Activated T-helper 1 cell treated with anti-CD3 and anti-CD28 coated beads, Interleukin-12 subunit alpha, Interleukin-12 subunit beta, Interleukin-2, Interleukin-4 antibody, amounts not matched to agents 30 ng/mL and 10 ng/mL and 1 ng/mL, durations not matched to agents 14 hours and 24 hours and 36 hours (primary cell): ENCODE data around the gene HNRNPLL. TPM values are rescaled to one million over a fixed set of nuclear protein-coding genes. Genes with fewer than 3 reads are reported as not detected.

Experiments
- DNase-seq: peaks from one replicate; pipeline ENCODE4 v3.0.0; 2021; ENCODE audit warnings: low spot score
- H3K27ac Mint-ChIP-seq: one replicate; pipeline ENCODE4 v1.8.0; 2021; ENCODE audit warnings: mild to moderate bottlenecking, mixed read lengths
- H3K27me3 Mint-ChIP-seq: one replicate; pipeline ENCODE4 v1.8.0; 2022; ENCODE audit warnings: mild to moderate bottlenecking, moderate library complexity, mixed read lengths; ENCODE audit not compliant: insufficient read depth
- H3K36me3 Mint-ChIP-seq: one replicate; pipeline ENCODE4 v1.8.0; 2021; ENCODE audit warnings: low read depth, mixed read lengths
- H3K4me1 Mint-ChIP-seq: one replicate; pipeline ENCODE4 v1.8.0; 2021; ENCODE audit warnings: low read depth, mixed read lengths
- H3K4me3 Mint-ChIP-seq: one replicate; pipeline ENCODE4 v1.8.0; 2021; ENCODE audit warnings: mild to moderate bottlenecking, moderate library complexity, mixed read lengths
- H3K9me3 Mint-ChIP-seq: one replicate; pipeline ENCODE4 v1.8.0; 2021; ENCODE audit warnings: mixed read lengths
- intact Hi-C: fragments of 100-400 bp; cut with micrococcal nuclease; formaldehyde crosslinking; loops from one replicate; pipeline ENCODE4 v1.15.1; 2024
- total RNA-seq: library from RNA; stranded (reverse); gene quantifications from 2 replicates; pipeline ENCODE4 v1.2.3, GENCODE V29; 2022

The HNRNPLL gene
- total RNA-seq, 1 donor from 2014 or later = 85.8 TPM

- no peak for DNase-seq
- no peak overlapping the region for H3K4me3 Mint-ChIP-seq
- intact Hi-C loops = loop anchor here (5.0 to 10.0 kb wide), 2 partner anchors 262 to 436 kb away; no protein-coding TSS in a partner anchor
- H3K9me3 Mint-ChIP-seq = no peaks in the 10 kb centered on the region
- peak overlapping the region; percentile 7 for H3K27ac Mint-ChIP-seq
- H3K36me3 Mint-ChIP-seq = peaks cover 41% of the 10 kb centered on the region
- no peaks in the 10 kb centered on the region for H3K27me3 Mint-ChIP-seq
- H3K4me1 Mint-ChIP-seq = peaks cover 48% of the 10 kb centered on the region
Observed at GRCh38 chr2:38578832-38579231, 23.9 kb downstream of the HNRNPLL start.

- DNase-seq = no peak
- peak overlapping the region; percentile 76 for H3K27ac Mint-ChIP-seq
- H3K9me3 Mint-ChIP-seq = no peaks in the 10 kb centered on the region
- H3K4me3 Mint-ChIP-seq = no peak overlapping the region
- peaks cover 67% of the 10 kb centered on the region for H3K4me1 Mint-ChIP-seq
- H3K27me3 Mint-ChIP-seq = no peaks in the 10 kb centered on the region
- intact Hi-C loops = loop anchor here (2.0 to 10.0 kb wide), 2 partner anchors 31 to 441 kb away; no protein-coding TSS in a partner anchor
- H3K36me3 Mint-ChIP-seq = peaks cover 44% of the 10 kb centered on the region
Observed at GRCh38 chr2:38574278-38574677, 28.4 kb downstream of the HNRNPLL start.

- Mint-ChIP-seq H3K27me3 (no peaks in the 10 kb centered on the region), H3K4me3 (peak overlapping the region; percentile 1), H3K36me3 (peaks cover 41% of the 10 kb centered on the region), H3K9me3 (no peaks in the 10 kb centered on the region), H3K4me1 (peaks cover 62% of the 10 kb centered on the region), H3K27ac (peak overlapping the region; percentile 70)
- intact Hi-C loops = loop anchor here (2.0 to 10.0 kb wide), 2 partner anchors 19 to 443 kb away; no protein-coding TSS in a partner anchor
- DNase-seq = no peak
Observed at GRCh38 chr2:38572167-38572566, 30.6 kb downstream of the HNRNPLL start.

- Mint-ChIP-seq H3K27me3 (no peaks in the 10 kb centered on the region), H3K4me3 (no peak overlapping the region), H3K27ac (no peak overlapping the region), H3K36me3 (peaks cover 34% of the 10 kb centered on the region), H3K4me1 (peaks cover 54% of the 10 kb centered on the region), H3K9me3 (no peaks in the 10 kb centered on the region)
- intact Hi-C loops = loop anchor here (10.0 kb wide), 1 partner anchor 444 kb away; no protein-coding TSS in a partner anchor
- DNase-seq = no peak
Observed at GRCh38 chr2:38571193-38571592, 31.5 kb downstream of the HNRNPLL start.

- Mint-ChIP-seq H3K27ac (no peak overlapping the region), H3K4me1 (peaks cover 33% of the 10 kb centered on the region), H3K36me3 (peaks cover 37% of the 10 kb centered on the region)
Observed at GRCh38 chr2:38568724-38569436, 33.8 kb downstream of the HNRNPLL start.

GRCh38 chr2:38565333-38565732 lies 37.4 kb downstream of the HNRNPLL start:
- no peak overlapping the region for H3K4me3 Mint-ChIP-seq
- H3K27me3 Mint-ChIP-seq = no peaks in the 10 kb centered on the region
- H3K9me3 Mint-ChIP-seq = no peaks in the 10 kb centered on the region
- H3K36me3 Mint-ChIP-seq = peaks cover 45% of the 10 kb centered on the region
- no peak for DNase-seq
- no peak overlapping the region for H3K27ac Mint-ChIP-seq
- H3K4me1 Mint-ChIP-seq = peaks cover 7% of the 10 kb centered on the region
- intact Hi-C loops = no loop called here

More at GRCh38 chr2:38568724-38569436, 33.8 kb downstream of the HNRNPLL start:
- intact Hi-C loops = no loop called here
- H3K27me3 Mint-ChIP-seq = no peaks in the 10 kb centered on the region
- no peak overlapping the region for H3K4me3 Mint-ChIP-seq
- H3K9me3 Mint-ChIP-seq = no peaks in the 10 kb centered on the region
- DNase-seq = no peak

- Mint-ChIP-seq H3K4me3 (no peak overlapping the region), H3K27ac (peak overlapping the region; percentile 22), H3K4me1 (peaks cover 5% of the 10 kb centered on the region), H3K9me3 (no peaks in the 10 kb centered on the region), H3K36me3 (peaks cover 48% of the 10 kb centered on the region), H3K27me3 (no peaks in the 10 kb centered on the region)
- intact Hi-C loops = no loop called here
- DNase-seq = no peak
Observed at GRCh38 chr2:38561691-38562090, 41.0 kb downstream of the HNRNPLL start.

- peaks cover 5% of the 10 kb centered on the region for H3K4me1 Mint-ChIP-seq
- H3K27ac Mint-ChIP-seq = no peak overlapping the region
- H3K36me3 Mint-ChIP-seq = peaks cover 43% of the 10 kb centered on the region
- intact Hi-C loops = no loop called here
- H3K27me3 Mint-ChIP-seq = no peaks in the 10 kb centered on the region
- H3K4me3 Mint-ChIP-seq = no peak overlapping the region
- H3K9me3 Mint-ChIP-seq = no peaks in the 10 kb centered on the region
- DNase-seq = no peak
Observed at GRCh38 chr2:38560092-38560491, 42.6 kb downstream of the HNRNPLL start.

- Mint-ChIP-seq H3K4me1 (peaks cover 6% of the 10 kb centered on the region), H3K27ac (no peak overlapping the region), H3K36me3 (peaks cover 38% of the 10 kb centered on the region), H3K27me3 (no peaks in the 10 kb centered on the region), H3K4me3 (no peak overlapping the region), H3K9me3 (no peaks in the 10 kb centered on the region)
- DNase-seq = no peak
- intact Hi-C loops = no loop called here
Observed at GRCh38 chr2:38557981-38558380, 44.7 kb downstream of the HNRNPLL start.

GRCh38 chr2:38557217-38557616 lies 45.5 kb downstream of the HNRNPLL start:
- no peak overlapping the region for H3K27ac Mint-ChIP-seq
- peaks cover 41% of the 10 kb centered on the region for H3K36me3 Mint-ChIP-seq
- DNase-seq = no peak
- peaks cover 13% of the 10 kb centered on the region for H3K4me1 Mint-ChIP-seq
- no peaks in the 10 kb centered on the region for H3K27me3 Mint-ChIP-seq
- intact Hi-C loops = no loop called here
- no peaks in the 10 kb centered on the region for H3K9me3 Mint-ChIP-seq
- H3K4me3 Mint-ChIP-seq = no peak overlapping the region

- no peak overlapping the region for H3K4me3 Mint-ChIP-seq
- peaks cover 33% of the 10 kb centered on the region for H3K36me3 Mint-ChIP-seq
- peaks cover 23% of the 10 kb centered on the region for H3K4me1 Mint-ChIP-seq
- no peaks in the 10 kb centered on the region for H3K27me3 Mint-ChIP-seq
- H3K27ac Mint-ChIP-seq = no peak overlapping the region
- intact Hi-C loops = no loop called here
- DNase-seq = no peak
- H3K9me3 Mint-ChIP-seq = no peaks in the 10 kb centered on the region
Observed at GRCh38 chr2:38556006-38556801, 46.5 kb downstream of the HNRNPLL start.

GRCh38 chr2:38554973-38555595 lies 47.6 kb downstream of the HNRNPLL start:
- Mint-ChIP-seq H3K4me1 (peaks cover 21% of the 10 kb centered on the region), H3K9me3 (no peaks in the 10 kb centered on the region), H3K27ac (no peak overlapping the region), H3K4me3 (no peak overlapping the region), H3K36me3 (peaks cover 26% of the 10 kb centered on the region), H3K27me3 (no peaks in the 10 kb centered on the region)
- intact Hi-C loops = no loop called here
- no peak for DNase-seq
